Breast epithelium (tissue), 3 donors: Measurements from ENCODE around the gene PRR5L.

Source experiments
- POLR2AphosphoS5 ChIP-seq, 3 donors: sonication (generic); formaldehyde crosslinking; IDR thresholded peaks; one replicate each; pipeline ENCODE4 v1.6.1; 2017; ENCODE audit warnings: antibody characterized with exemption in 3 of 3
- TF ChIP-seq, protein P1 (sequence below), 3 donors: fragments of 450-650 bp; IDR thresholded peaks; one replicate each; pipeline ENCODE4 v1.5.1; 2016 to 2017; ENCODE audit warnings: antibody characterized with exemption in 3 of 3, mild to moderate bottlenecking in 3 of 3, moderate library complexity in 3 of 3

DNA sequence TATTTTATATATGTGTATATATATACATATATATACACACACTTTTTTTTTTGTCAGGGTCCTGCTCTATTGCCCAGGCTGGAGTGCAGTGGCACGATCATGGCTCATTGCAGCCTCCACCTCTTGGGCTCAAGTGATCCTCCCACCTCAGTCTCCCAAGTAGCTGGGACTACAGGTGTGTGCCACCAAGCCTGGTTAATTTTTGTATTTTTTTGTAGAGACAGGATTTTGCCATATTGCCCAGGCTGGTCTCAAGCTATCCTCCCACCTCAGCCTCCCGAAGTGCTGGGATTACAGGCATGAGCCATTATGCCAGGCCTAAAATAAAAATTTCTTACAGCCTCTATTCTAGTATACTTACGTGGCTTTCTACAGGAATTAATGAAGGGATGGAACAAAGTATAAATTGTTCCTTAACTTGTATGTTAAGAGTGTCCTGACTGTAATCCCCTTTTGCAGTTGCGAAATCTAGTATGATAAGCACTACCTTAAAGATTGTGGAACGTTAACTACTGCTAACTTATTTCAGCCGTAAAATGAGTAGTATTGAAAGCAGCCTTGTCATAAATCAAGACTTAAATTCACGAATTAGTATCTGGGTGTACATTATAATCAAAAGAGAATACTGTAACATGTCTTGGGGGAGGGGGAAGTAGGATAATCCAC, 211.9 kb downstream of the PRR5L start:
- TF ChIP-seq, protein P1, sequence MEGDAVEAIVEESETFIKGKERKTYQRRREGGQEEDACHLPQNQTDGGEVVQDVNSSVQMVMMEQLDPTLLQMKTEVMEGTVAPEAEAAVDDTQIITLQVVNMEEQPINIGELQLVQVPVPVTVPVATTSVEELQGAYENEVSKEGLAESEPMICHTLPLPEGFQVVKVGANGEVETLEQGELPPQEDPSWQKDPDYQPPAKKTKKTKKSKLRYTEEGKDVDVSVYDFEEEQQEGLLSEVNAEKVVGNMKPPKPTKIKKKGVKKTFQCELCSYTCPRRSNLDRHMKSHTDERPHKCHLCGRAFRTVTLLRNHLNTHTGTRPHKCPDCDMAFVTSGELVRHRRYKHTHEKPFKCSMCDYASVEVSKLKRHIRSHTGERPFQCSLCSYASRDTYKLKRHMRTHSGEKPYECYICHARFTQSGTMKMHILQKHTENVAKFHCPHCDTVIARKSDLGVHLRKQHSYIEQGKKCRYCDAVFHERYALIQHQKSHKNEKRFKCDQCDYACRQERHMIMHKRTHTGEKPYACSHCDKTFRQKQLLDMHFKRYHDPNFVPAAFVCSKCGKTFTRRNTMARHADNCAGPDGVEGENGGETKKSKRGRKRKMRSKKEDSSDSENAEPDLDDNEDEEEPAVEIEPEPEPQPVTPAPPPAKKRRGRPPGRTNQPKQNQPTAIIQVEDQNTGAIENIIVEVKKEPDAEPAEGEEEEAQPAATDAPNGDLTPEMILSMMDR (IDR thresholded peaks at IDR 0.05), result no peak
- TF ChIP-seq POLR2AphosphoS5 (IDR thresholded peaks at IDR 0.05), result no peak
